Skin of body (tissue), 3 donors: ENCODE data around the gene ABLIM1. TPM values are rescaled to one million over a fixed set of nuclear protein-coding genes. Genes with fewer than 3 reads are reported as not detected.

Experiments
- DNase-seq: peaks from one replicate; lab custom pipeline; 2025; lab: John Stamatoyannopoulos, UW
- small RNA-seq: library from RNA; depleted of rRNA; stranded (forward); fragments of <200 nt; gene quantifications from one replicate; pipeline ENCODE3, GENCODE V24; 2014; ENCODE audit warnings: low replicate concordance
- total RNA-seq: library from RNA; depleted of rRNA; stranded (reverse); fragments of >200 nt; gene quantifications from one replicate; pipeline ENCODE4 v1.2.3, GENCODE V29; 2014

The ABLIM1 gene
- total RNA-seq, 1 donor from 2014 or later: 66.2 TPM

DNA sequence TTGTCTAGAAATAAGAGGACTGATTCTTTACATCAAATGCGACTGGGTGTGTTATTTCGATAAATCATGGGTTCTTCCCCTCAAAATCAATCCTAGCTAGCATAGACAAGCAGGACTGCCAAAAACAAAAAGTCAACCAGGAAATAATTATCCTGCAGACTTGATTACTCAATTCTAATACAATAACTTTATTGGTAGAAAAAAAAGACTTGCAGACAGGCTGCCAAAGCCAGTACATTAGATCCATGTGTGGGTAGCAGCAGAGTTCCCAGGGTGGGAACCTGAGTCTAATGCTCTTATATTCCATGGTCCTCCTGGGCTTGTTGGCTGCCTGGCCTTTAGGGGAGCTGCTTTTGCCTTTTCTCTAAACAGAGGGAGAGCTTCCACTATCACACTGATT, 261.6 kb downstream of the ABLIM1 start:
- peak; percentile 82 for DNase-seq

DNA sequence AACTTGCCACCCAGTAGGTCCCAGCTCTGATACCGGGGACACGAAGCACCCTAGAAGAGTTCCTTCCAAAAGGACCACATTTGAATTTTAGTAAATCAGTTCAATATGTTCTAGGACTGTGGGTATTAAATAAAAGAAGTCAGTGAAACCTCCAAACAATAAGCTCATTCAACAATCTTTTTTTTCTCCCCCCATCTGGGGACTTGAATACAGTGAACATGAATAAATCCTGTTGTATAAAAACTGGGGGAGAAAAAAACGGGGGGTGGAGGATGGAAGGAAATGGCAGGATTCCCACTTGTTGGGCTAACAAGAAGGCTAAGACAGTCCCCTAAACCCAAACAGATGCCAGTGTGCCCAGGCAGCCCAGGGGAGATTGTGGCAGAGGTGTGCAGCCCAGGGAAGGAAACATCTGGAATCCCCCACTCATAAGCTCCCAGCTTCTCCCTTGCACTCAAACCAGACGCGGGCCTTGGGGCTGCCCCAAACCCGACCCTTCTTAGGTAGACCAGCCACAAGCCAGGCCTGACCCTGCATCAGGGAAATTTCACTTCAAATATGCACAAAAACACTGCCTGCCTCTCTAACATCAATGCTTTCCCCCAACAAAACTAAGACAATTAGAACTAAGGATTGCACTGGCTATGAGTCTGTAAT, 262.6 kb downstream of the ABLIM1 start:
- peak; percentile 22 for DNase-seq

DNA sequence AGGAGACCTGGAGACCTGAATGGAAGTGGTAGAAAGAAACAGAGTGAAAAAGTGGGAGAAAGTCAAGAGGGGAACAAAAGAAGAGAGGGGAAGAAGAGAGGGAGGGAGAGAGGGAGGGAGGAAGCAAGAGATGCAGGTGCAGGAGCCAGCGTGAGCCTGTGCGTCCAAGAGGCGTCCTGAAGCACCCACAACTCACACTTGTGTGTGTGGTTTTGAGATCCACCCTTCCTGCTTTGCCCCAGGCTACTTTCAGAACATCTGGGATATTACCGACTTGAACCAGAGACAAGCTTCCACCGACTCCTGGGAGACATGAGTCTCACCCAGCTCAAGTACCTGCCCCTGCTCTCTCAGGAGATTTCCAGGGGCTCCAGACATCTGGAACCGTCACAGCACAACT, 263.5 kb downstream of the ABLIM1 start:
- DNase-seq: no peak

DNA sequence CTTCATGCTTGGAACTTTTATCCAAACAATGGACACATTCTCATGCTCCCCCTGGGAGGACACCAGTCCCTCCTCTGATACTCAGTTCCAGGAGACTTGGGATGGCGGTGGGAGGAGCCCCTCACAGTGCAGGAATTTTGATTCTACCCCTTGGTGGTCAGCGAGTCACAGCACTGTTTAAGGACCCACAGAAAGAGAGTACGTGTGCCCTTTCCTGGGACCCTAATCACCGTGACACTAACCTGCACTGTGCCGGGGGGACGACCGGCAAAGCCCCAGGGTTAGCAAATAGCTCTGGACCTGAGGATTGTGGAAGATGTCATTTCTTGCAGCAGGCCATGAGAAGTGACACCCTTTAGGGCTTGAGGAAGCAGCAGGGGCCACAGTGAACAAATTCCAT, 264.2 kb downstream of the ABLIM1 start:
- DNase-seq: no peak

DNA sequence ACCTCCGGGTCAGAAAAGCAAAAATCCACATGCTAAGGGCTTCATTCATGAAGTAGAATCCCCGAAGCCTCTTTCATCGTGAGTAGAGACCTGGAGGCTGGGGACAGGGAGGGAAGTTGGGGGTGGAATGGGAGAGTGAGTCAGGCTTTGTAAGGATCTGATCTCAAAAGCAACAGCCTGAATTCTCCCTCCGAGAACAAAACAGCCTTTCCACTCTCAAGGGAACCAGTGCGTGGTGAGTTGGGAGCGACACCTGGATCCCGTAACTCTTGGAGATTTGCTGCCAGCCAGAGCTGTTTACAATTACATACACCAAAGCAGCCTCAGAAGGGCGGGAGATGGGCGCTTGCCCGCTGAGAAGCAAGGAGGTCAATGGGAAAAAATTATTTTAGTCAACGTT, 264.6 kb downstream of the ABLIM1 start:
- DNase-seq: no peak

DNA sequence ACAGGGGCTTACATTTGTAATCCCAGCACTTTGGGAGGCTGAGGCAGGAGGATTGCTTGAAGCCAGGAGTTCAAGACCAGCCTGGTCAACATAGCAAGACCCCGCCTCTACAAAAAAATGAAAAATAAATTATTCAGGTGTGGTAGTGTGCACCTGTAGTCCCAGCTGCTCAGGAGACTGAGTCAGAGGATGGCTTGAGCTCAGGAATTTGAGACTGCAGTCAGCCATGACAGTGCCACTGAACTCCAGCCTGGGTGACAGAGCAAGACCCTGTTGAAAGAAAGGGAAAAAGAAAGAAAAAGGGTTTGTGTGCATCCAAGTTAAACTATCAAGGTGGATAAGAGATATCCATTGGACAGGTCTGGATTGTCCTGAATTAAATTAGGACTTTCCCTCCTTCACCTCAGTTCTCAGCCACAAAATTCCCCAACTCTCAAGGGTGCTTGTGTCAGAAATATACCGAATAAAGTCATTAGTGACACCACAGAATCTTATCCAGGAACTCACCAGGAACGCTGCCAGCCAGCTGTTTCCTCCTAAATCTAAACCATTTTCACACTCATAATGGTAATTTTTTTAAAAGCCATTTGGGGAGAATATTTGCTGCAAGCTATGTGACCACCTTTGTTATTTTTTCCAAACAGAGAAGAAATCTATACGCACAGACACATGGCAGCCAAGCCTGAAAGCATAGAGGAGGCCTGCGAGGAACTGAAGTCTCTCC, 265.8 kb downstream of the ABLIM1 start:
- peak; percentile 14 for DNase-seq

DNA sequence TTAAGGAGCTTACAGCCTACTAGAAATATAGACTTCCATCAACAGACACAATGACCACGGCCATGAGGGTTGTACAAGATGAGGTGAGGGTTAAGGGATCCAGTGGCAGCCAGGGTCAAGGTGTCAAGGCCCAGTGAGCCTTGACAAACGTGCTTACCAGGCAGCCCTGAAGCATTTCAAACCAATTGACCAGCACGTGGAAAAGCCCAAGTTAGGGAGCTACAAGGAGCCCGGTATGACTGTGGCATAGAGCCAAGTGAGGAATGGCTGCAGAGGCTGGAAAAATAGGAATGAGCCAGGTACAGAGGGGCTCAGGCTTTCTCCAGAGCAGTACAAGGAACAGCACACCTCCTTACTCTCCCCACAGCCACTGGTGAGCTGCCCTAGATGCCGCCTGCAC, 266.5 kb downstream of the ABLIM1 start:
- no peak for DNase-seq

DNA sequence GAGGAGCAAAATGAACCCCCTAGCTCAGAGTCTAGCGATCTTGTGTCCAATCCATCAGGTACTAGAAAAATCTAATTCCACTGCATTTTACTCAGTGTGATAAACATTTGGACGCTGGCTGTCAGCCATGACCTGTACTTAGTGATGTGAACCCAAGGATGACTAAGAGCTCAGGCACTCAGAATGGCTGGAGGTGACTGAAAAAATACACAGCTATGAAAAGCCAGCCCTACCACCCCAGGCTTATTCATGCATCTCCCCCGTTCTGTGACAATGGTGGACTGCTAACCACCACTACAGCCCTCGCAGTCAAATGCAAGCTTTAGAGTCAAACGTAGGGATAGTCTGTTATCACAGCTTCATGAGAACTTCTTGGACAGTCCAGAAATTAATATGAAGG, 268.6 kb downstream of the ABLIM1 start:
- DNase-seq: no peak

DNA sequence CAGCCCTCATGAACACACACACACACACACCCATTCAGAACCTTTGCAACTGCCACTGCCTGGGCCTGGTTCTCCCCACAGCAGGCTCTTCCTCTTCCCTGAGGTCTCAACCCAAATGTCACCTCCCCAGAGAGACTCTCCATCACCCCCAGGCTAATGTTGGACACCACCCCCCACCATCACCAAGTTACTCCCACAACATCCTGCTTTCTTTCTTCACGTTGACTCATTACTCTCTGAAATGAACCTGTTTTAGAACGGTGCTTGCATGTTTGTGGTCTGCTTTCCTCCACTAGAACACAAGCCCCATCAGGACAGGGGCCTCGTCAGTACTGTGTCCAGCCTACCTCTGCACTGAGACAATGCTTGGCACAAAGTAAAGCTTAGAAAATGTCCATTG, 269.8 kb downstream of the ABLIM1 start:
- DNase-seq: no peak

DNA sequence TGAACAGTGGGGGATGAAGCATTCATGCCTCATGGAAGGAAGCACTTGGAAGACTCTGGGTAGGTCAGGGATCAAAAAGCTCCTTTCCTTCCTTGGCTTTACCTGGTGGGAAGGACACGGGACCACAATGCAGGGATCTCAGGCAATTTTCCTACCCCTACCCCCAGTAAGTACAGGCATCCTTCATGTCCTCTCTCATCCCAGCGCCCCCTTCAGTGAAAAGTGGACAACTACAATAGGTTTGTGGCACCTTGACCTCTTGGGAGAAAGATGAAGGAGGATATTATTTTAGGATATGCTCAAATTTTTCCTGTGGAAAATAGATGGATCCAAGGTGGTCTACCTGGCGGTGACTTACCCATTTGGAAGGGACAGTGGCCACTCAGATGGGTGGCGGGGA, 270.3 kb downstream of the ABLIM1 start:
- no peak for DNase-seq

DNA sequence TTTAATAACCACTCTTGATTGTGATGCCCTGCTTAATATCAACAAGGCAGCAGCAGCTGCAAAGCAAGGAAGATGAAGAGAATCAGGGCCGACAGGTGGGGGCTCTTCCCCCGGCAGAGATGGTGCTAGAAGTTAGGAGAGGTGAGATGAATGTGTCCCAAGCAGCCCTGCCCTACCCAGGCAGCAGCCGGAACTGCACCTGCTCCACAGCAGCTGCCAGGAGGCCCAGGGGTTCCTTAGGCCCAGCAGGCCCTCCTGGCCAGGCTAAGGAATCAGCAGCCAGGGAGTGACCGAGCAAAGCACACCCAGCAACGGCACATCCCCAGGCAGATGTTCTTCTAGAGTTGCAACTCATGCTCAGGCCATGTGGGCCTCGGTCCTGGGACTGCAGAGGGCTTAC, 271.6 kb downstream of the ABLIM1 start:
- no peak for DNase-seq

DNA sequence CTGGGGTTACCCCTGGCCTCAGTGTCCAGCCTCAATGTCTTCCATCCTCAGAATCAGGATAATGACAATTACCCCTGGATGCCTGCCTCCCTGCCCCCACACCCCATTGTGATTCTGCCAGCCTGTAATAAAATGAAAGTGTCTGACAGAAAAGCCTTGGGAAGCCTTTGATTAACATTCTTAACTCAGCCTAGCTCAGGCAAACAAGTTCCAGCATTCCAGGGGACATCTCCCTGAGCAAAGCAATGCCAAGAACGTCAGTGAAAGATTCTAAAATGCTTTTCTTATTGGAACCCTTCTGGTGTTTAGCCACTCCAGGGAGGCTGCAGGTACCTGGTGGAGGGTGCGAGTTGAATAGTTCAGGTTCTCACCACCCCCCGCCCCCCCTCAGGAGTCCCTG, 272.5 kb downstream of the ABLIM1 start:
- no peak for DNase-seq

DNA sequence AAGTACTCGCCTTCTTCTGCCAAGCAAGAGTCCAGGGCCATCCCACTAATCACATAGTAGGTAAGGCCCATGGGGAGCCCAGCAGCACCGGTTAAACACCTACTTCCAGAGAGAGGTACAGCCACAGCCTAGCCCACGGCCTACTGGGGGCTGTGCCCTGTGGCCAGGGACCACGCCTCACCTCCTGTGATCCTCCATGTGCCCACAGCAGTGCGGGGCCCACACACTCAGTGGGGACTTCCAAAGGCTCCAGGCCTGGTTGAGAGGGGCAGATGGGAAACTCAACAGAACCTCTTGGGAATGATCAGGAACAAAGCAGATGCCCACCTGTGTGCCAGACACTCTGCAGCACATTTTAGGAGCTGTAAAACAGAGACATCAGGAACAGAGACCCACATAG, 273.5 kb downstream of the ABLIM1 start:
- no peak for DNase-seq

DNA sequence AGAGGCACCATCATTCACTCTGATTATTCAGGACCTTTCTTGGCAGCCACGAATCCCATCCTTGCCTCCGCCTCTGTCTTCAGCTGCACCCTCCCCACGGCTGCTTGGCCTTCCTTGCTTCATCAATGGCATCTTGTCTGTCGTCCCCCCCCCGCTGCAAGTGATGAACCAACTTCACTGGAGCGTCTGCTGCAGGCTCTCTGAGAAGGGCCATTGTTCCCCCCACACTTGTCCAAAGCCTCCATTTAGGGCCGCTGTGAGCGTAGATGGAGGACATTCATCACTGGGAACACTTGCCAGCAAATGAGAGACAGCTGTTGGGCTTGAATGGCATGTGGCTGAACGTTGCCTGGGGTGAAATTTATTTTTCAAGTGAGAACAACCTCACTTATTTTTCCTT, 273.9 kb downstream of the ABLIM1 start:
- peak; percentile 31 for DNase-seq

Small RNAs within 50 kb of the gene (small RNA-seq; reads per million reads assigned to genes)
- gene RN7SL384P: not detected

Other genes with a start within 250 kb of the ABLIM1 start
- 25.7 TPM for gene FHIP2A, start 163.5 kb upstream of the ABLIM1 start, total RNA-seq